CD4-positive, alpha-beta T cell treated with Interleukin-10 for 1 hour (primary cell): ENCODE measurements around the gene ANKRD11.

ENCODE experiments used
- DNase-seq: peaks from one replicate; pipeline ENCODE4 v3.0.0-alpha.2; 2020

Gene ANKRD11

DNA sequence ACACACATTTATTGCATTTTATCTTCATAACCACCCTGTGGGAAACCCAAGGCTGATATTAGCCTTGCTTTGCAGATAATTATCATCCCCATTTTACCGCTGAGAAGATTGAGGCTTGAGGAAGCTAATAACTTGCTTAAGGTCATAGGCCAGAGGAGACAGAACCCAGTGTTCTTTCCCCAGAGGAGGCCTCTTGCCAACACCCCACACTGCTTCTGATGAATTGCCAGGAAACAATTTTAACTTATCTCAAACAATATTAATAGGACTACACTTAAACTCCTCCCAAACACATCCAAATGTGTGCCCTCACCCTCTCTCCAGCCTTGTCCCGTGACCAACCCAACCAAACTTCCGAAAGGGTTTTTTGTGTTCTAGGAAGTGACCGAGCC, 15.7 kb upstream of the ANKRD11 start:
- DNase-seq: no peak

- DNase-seq: peak; percentile 91
Measured at GRCh38 chr16:89505204-89506112, 15.1 kb upstream of the ANKRD11 start.

DNA sequence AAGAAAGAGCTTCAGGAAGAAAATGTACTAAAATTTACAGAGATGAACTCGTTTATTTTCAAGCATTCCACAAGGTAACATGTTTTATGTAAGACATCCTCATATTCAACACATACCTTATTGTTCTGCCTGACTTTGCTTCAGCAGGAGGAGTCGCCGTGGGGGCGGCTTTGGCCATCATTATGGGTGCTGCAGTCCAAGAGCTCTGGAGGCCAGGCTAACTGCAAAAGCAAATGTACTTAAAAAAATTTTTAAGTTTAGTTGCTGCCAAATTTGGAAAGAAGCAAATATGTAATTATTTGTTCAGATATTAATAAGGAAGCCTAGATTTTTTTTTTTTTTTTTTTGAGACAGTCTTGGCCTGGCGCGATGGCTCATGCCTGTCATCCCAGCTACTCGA, 13.7 kb upstream of the ANKRD11 start:
- DNase-seq: no peak

DNA sequence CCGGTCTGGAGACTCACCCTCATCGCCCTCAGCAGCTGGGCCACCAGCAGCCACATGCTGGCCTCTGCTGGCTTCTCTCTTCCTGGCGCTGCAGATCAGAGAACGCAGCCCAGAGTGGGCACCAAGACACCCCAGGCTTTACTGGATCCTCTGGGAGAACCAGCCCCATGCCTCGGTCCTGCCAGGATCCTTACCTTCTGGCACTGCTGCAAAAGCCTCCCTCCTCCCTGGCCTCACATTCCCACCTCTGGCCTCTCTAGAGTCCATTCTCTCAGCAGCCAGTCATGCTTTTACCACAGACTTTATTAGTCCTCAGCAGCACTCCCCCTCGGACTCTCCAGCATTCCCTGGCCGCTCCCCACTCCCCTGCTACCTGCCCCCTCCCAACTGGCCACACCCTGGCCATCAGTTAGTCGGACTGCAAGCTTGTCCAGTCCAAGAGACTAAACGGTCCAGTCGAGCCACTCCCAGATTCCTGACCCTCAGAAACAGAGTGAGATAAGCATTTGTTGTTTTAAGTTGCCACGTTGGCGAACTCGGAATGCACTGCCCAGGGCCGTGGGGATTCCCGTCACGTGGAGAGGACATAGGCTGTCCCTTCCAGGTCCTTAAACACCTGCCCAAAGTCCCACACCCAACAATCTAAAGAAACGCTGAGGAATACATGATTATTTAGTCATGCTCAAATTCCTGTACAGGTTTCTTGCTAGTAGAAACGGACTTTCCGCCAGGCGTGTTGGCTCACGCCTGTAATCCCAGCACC, 11.9 kb upstream of the ANKRD11 start:
- no peak for DNase-seq

DNA sequence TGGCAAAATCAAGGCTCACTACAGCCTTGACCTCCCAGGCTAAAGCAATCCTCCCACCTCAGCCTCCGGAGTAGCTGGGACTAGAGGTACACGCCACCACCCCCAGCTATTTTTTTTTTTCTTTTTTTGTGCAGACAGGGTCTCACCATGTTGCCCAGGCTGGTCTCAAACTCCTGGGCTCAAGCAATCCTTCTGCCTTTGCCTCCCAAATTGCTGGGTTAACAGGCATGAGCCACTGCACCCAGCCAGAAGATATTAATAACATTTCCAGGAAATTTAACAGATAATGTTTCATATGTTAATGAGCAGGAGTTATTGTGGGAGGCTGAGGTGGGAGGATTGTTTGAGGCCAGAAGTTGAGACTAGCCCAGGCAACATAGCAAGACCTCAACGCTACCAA, 9.4 kb upstream of the ANKRD11 start:
- DNase-seq: no peak

DNA sequence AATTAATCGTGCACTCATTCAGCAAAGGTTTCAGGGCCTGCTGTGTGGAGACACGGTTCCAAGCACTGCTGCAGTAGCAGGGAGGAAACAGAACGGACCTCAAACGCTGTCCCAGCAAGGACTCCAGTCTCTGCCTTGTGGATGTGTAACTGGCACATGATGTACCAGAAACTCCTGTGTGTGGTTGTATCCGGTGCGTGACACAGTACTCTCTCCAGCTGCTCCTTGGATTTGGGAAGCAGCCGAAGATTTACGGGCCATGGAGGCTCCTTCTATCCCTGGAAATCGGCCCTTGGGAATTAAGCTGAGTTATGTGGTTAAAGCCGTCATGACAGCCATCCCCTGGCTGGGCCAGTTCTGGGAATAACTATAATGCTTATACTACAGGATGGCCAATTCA, 8.5 kb upstream of the ANKRD11 start:
- DNase-seq: no peak

DNA sequence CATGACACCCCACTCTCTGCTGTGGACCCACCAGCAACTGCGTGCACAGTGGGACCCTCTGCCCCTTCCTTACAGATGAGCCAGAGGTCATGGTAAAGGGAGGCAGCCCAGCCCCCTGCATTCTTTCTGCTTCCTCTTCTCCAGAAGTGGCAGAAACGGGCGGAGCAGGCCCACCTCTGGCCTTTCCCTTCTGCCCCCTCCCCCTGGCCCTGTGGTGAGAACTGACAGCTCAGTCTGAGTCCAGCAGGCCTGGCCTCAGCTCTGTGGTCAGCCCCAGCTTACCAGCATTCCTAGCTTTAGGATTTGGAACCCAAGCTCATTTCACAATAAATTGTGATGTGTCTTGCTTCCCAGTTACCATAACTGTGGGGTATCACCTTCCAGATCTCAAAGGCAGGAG, 4.8 kb upstream of the ANKRD11 start:
- DNase-seq: no peak

GRCh38 chr16:89493776-89494175, 3.4 kb upstream of the ANKRD11 start:
- no peak for DNase-seq

GRCh38 chr16:89491974-89492687, 1.8 kb upstream of the ANKRD11 start:
- no peak for DNase-seq

- DNase-seq: no peak
Measured at GRCh38 chr16:89491238-89491869, 993 bp upstream of the ANKRD11 start.

DNA sequence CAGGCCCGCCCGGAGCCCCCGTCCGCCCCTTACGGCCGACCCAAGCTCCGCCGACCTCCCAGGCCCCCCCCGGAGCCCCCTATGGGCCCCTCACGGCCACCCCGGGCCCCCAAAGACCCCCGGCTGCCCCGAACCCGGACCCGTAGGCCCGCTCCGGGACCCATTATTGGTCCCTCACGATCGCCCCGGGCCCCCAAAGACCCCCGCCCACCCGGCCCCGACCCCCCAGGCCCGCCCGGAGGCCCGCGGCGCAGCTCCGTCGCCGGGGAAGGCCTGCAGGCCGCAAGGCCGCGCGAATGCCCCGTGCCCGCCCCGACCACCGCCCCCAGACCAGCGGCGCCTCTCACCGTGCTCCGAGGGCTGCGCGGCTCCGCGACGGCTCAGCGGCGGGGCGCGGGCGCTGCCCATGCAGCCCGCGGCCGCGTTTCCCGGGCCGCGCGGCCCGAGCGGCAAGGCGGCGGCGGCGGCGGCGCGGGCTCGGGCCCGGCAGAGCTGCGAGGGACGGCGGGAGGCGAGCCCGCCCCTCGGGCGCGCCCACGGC, 393 bp downstream of the ANKRD11 start:
- no peak for DNase-seq

DNA sequence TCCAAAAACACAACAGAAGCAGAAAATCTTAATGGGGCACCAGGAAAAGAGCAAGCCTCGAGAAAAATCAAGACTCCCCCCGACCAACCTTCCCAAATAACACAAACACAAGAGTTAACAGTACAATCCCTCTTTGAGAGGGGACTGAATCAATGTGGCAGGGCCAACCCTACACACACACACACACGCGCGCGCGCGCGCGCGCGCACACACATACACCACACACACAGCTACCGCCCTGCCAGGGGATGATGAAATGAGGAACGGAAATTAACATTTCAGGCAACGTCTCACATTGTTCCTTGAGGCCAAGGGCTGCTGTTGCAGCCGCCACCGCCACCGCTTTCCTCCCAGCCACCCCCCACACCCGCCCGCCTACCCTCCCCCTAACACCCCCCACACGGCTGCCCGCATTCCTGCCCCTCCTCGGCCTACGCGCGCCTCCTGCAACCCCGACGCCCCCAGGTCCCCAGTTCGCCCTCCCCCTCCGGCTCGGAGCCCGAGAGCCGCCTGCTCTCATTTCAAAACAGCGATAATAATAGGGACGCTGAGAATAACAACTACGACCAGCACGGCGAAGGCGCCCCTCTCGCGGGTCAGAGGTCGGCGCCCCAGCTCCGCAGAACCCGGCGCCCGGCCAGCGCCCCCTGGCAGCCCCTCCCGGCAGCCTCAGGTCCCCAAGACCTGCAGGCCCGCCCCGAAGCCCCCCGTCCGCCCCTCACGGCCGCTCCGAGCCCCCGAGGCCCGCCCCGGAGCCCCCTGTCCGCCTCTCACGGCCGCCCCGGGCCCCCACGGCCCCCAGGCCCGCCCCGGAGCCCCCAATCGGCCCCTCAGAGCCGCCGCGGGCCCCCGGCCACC, 1.1 kb downstream of the ANKRD11 start:
- DNase-seq: peak; percentile 91

DNA sequence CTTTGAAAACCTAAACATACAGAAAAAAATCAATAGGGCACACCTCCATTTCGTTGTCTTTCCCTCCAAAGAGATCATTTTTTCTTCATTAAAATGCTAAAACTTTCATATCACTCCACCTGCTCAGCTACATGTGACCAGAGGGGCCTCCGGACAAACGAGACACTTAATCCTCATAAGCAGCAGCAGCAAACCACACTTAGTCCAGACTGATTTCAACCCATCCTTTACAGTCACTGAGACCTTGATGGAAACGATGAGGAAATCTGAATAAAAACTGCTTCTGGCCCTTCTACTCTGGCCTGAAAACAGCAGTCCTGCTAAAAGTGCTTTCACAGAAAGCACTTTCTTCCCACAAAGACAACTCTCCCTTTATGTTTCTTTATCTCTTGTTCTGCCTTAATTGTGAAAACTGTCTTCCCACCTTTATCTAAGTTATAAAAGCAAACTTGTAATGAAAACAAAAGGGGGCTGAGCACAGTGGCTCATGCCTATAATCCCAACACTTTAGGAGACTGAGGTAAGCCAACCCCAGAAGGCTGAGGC, 4.6 kb downstream of the ANKRD11 start:
- no peak for DNase-seq

GRCh38 chr16:89484923-89485679, 5.3 kb downstream of the ANKRD11 start:
- DNase-seq: peak; percentile 52

GRCh38 chr16:89484041-89484501, 6.3 kb downstream of the ANKRD11 start:
- peak; percentile 70 for DNase-seq

GRCh38 chr16:89482817-89483205, 7.5 kb downstream of the ANKRD11 start:
- no peak for DNase-seq

DNA sequence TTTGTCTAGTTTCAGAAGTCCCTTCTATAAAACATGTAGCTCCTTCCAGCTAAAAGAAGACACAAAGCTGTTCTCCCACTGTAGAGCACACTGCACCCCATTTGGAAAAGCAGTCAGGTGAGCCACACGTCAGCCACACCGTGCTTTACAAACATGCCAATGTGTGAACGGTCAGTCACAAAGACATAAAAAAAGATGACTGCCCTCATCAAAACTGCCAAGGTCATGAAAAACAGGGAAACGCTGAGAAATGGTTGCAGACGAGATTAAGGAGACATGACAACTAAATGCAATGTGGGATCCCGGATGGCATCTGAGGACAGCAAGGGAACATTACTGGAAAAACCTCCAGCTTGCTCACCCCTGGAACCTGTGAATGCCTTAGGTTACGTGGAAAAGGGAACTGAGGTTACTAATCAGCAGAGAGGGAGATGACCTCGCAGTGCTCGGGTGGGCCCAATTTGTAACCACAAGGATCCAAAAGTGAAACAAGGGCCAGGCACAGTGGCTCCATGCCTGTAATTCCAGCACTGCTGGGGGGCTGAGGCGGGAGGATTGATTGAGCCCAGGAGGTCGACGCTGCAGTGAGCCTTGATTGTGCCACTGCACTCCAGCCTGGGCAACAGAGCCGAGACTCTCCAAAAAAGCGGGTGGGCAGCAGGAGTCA, 8.1 kb downstream of the ANKRD11 start:
- no peak for DNase-seq

DNA sequence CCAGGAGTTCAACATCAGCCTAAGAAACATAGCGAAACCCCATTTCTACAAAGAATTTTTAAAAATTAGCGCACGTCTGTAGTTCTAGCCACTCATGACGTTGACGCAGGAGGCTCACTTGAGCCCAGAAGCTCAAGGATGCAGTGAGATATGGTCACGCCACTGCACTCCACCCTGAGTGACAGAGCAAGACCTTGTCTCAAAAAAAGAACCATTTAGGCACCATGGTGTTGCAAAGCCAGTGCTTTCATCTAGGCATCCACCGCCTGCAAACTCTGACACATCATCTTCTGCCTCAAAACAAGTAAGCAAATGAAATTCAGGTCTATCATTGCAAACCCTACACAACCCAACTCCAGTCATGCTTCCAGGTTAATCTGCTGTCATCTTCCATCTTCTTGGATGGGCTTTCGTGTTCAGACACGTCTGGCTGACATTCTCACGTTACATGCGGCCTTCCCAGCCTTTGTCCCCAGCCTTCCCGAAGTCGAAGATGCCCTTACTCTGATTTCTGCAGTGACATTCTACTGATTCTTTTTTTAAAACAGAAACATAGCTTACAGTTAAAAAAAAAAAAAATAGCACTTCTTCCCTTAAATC, 8.9 kb downstream of the ANKRD11 start:
- DNase-seq: no peak

DNA sequence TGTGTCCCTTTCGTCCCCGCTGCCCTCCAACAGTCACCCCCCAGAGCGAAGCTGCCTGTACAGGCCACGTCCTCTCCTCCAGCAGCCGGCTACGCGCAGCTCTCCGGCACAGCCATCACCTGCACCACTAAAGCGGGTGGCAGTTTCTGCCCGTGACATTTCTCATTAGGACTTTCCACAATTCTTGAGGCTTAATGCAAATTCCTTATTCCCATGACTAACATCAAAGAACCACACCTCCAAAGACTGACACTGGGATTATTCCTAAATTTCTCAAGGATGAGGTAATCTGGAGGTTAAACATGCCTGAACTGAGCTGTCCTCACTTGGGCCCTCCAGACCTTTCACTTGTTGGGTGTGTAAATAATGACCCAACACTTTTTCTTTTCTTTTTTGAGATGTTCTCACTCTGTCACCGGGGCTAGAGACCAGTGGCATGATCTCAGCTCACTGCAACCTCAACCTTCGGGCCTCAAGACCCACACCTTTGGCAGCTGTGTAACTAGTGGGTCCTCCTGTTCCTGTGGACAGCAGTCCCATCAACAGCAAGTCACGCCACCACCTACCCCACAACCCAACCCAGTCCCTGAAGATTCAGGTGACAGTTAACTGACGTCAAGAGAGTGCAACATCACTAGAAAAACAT, 11.7 kb downstream of the ANKRD11 start:
- DNase-seq: no peak
